ENCODE measurements around the gene C10orf120. TPM values are rescaled to one million over a fixed set of nuclear protein-coding genes. Genes with fewer than 3 reads are reported as not detected.

C10orf120 gene
- total and polyA plus RNA-seq, 2 donors (not counting 3 experiments of a cell fraction or from before 2014, with no cell fraction given): not detected

- TF ChIP-seq GATA2 (IDR thresholded peaks at IDR 0.05; ENCODE audit: insufficient read depth, insufficient read length, low read depth, low read length) (no peak), MAX (IDR thresholded peaks at IDR 0.05; ENCODE audit: insufficient read depth, insufficient read length) (no peak), POLR2A (IDR thresholded peaks at IDR 0.05; ENCODE audit: low read depth, low read length) (no peak)
- Histone ChIP-seq H3K4me3 (replicated peaks in 1 of 3; ENCODE audit: insufficient read depth in 1 of 3, low read depth in 1 of 3, low read length in 3 of 3) (no peak overlapping the region), H3K36me3 (ENCODE audit: control insufficient read depth in 2 of 2, extremely low read depth in 1 of 2, insufficient read depth in 2 of 2, low read length in 2 of 2) (no peaks in the 10 kb centered on the region), H3K79me2 (ENCODE audit: control insufficient read depth, insufficient read depth, low read length) (no peaks in the 10 kb centered on the region), H2AFZ (ENCODE audit: low read depth, low read length) (no peak overlapping the region), H3K9ac (replicated peaks; ENCODE audit: extremely low read depth, insufficient read depth, low read length) (no peak overlapping the region), H3K27ac (ENCODE audit: insufficient read depth, low read depth, low read length) (no peak overlapping the region), H3K4me2 (ENCODE audit: insufficient read depth, low read length) (no peak overlapping the region), H3K9me3 (replicated peaks; ENCODE audit: control insufficient read depth, insufficient read depth, low read length) (no peaks in the 10 kb centered on the region), H4K20me1 (replicated peaks; ENCODE audit: control insufficient read depth, extremely low read depth, insufficient read depth, low read length) (no peaks in the 10 kb centered on the region), H3K9me1 (replicated peaks; ENCODE audit: control insufficient read depth, extremely low read depth, insufficient read depth, low read length) (no peaks in the 10 kb centered on the region), H3K27me3 (ENCODE audit: control insufficient read depth in 2 of 2, insufficient read depth in 2 of 2, low read length in 2 of 2) (no peaks in the 10 kb centered on the region), H3K4me1 (ENCODE audit: control insufficient read depth, extremely low read depth, insufficient read depth, low read length) (no peaks in the 10 kb centered on the region)
- no peak for DNase-seq (ENCODE audit: low read depth, low spot score)
- FAIRE-seq: no peak
- dilution Hi-C loops (cut with MboI; ENCODE audit: extremely low pct_ligation_motif_present, low sequenced_read_pairs): no loop called here
- ChIA-PET POLR2A (no interaction called here), CTCF (interaction anchor here (0.8 kb wide), 1 partner anchor 13 kb away, joined by 3 read pairs; no protein-coding TSS in a partner anchor)
- no TSS peak for BruUV-seq (replicated peaks)
- intact Hi-C loops (cut with micrococcal nuclease): no loop called here
Measured at GRCh38 chr10:122662231-122662630, 37.4 kb downstream of the C10orf120 start.

DNA sequence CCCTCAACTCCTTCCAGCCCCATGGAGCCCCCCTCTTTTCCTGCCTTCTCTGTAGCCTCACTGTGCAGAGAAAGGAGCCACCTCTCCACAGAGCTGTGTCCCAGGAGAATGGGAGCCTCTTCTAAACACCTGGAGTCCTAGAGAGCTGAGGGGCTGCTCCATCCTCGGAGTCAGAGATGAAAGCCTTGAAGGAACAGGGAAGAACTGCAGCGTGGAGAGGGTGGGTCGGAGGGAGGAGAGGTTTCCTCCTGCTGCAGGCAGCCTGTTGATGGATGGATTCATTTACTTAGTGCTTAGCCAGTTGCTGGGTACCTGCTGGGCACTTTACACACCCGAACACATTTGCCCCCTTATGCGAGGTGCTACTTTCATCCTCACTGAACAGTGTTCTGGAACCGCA, 39.0 kb downstream of the C10orf120 start:
- dilution Hi-C loops (cut with MboI; ENCODE audit: extremely low pct_ligation_motif_present, low sequenced_read_pairs): no loop called here
- DNase-seq (ENCODE audit: low read depth, low spot score): no peak
- Histone ChIP-seq H3K9me1 (replicated peaks; ENCODE audit: control insufficient read depth, extremely low read depth, insufficient read depth, low read length) (no peaks in the 10 kb centered on the region), H3K27me3 (ENCODE audit: control insufficient read depth in 2 of 2, insufficient read depth in 2 of 2, low read length in 2 of 2) (no peaks in the 10 kb centered on the region), H3K9me3 (replicated peaks; ENCODE audit: control insufficient read depth, insufficient read depth, low read length) (no peaks in the 10 kb centered on the region), H2AFZ (ENCODE audit: low read depth, low read length) (no peak overlapping the region), H3K4me1 (ENCODE audit: control insufficient read depth, extremely low read depth, insufficient read depth, low read length) (no peaks in the 10 kb centered on the region), H3K79me2 (ENCODE audit: control insufficient read depth, insufficient read depth, low read length) (no peaks in the 10 kb centered on the region), H3K9ac (replicated peaks; ENCODE audit: extremely low read depth, insufficient read depth, low read length) (no peak overlapping the region), H3K27ac (ENCODE audit: insufficient read depth, low read depth, low read length) (no peak overlapping the region), H4K20me1 (replicated peaks; ENCODE audit: control insufficient read depth, extremely low read depth, insufficient read depth, low read length) (no peaks in the 10 kb centered on the region), H3K36me3 (ENCODE audit: control insufficient read depth in 2 of 2, extremely low read depth in 1 of 2, insufficient read depth in 2 of 2, low read length in 2 of 2) (no peaks in the 10 kb centered on the region), H3K4me3 (replicated peaks in 1 of 3; ENCODE audit: insufficient read depth in 1 of 3, low read depth in 1 of 3, low read length in 3 of 3) (no peak overlapping the region), H3K4me2 (ENCODE audit: insufficient read depth, low read length) (no peak overlapping the region)
- CTCF ChIA-PET: interaction anchor here (2.8 kb wide), 1 partner anchor 12 kb away, joined by 21 read pairs; no protein-coding TSS in a partner anchor
- POLR2A ChIA-PET: no interaction called here
- intact Hi-C loops (cut with micrococcal nuclease): no loop called here
- TF ChIP-seq EZH2 (IDR thresholded peaks at IDR 0.05; ENCODE audit: borderline replicate concordance, low read depth, low read length, severe bottlenecking) (no peak), MAX (IDR thresholded peaks at IDR 0.05; ENCODE audit: insufficient read depth, insufficient read length) (no peak), POLR2AphosphoS5 (IDR thresholded peaks at IDR 0.05; ENCODE audit: insufficient read depth, low read depth, low read length) (no peak), MYC (IDR thresholded peaks at IDR 0.05; ENCODE audit: low read depth, low read length) (no peak), JUN (IDR thresholded peaks at IDR 0.05; ENCODE audit: borderline replicate concordance, insufficient read depth, insufficient read length, low read depth) (no peak), FOS (IDR thresholded peaks at IDR 0.05; ENCODE audit: borderline replicate concordance, insufficient read depth, low read length) (no peak), GATA2 (IDR thresholded peaks at IDR 0.05; ENCODE audit: insufficient read depth, insufficient read length, low read depth, low read length) (no peak), POLR2A (IDR thresholded peaks at IDR 0.05; ENCODE audit: low read depth, low read length) (no peak)
- TF ChIP-seq, protein P1, sequence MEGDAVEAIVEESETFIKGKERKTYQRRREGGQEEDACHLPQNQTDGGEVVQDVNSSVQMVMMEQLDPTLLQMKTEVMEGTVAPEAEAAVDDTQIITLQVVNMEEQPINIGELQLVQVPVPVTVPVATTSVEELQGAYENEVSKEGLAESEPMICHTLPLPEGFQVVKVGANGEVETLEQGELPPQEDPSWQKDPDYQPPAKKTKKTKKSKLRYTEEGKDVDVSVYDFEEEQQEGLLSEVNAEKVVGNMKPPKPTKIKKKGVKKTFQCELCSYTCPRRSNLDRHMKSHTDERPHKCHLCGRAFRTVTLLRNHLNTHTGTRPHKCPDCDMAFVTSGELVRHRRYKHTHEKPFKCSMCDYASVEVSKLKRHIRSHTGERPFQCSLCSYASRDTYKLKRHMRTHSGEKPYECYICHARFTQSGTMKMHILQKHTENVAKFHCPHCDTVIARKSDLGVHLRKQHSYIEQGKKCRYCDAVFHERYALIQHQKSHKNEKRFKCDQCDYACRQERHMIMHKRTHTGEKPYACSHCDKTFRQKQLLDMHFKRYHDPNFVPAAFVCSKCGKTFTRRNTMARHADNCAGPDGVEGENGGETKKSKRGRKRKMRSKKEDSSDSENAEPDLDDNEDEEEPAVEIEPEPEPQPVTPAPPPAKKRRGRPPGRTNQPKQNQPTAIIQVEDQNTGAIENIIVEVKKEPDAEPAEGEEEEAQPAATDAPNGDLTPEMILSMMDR (IDR thresholded peaks at IDR 0.05; ENCODE audit: extremely low read depth in 1 of 2, insufficient read depth in 1 of 2, low read depth in 1 of 2, low read length in 2 of 2): no peak
- FAIRE-seq: no peak
- BruUV-seq (replicated peaks): no TSS peak
